SK-N-SH (cell line): Measurements from ENCODE around the gene ROR2. TPM values are rescaled to one million over a fixed set of nuclear protein-coding genes. Genes with fewer than 3 reads are reported as not detected.
"Not testable (repeated sequence)": the region's sequence is repeated elsewhere in the genome, so short reads cannot be mapped to it uniquely, and the experiment has no call there.

Source experiments
- CTCF ChIA-PET: fragments of 300-600, 350-600 bp; formaldehyde crosslinking; extraction: SDS; loops from one replicate; lab custom pipeline; 2021; lab: Yijun Ruan, JAX
- POLR2A ChIA-PET: fragments of 350-600 bp; sonication (Branson Sonifier 250); formaldehyde crosslinking; extraction: SDS; loops from one replicate; lab custom pipeline; 2020; ENCODE audit warnings: antibody characterized with exemption, inconsistent platforms; lab: Yijun Ruan, JAX
- DNase-seq: peaks from one replicate; pipeline ENCODE4 v3.0.0; 2012
- H2AFZ ChIP-seq: fragments of 200-600 bp; sonication (generic); 2 replicates; pipeline ENCODE4 v1.8.1; 2016; ENCODE audit warnings: antibody characterized with exemption, mild to moderate bottlenecking, low read depth
- H3F3A ChIP-seq: fragments of 200-600 bp; sonication (generic); replicated peaks from 2 replicates; pipeline ENCODE3; 2016; ENCODE audit warnings: antibody characterized with exemption, mild to moderate bottlenecking; ENCODE audit not compliant: insufficient read depth
- H3K27ac ChIP-seq, 2 experiments: fragments of 200-500 bp in 1 of 2; fragments of 200-600 bp in 1 of 2; sonication (Bioruptor generic) in 1 of 2; sonication (generic), shearing (Covaris generic) in 1 of 2; 2 replicates each; pipeline versions ENCODE4 v1.5.1 to v1.6.1; 2014 to 2016; ENCODE audit warnings: low read depth in 2 of 2, inconsistent platforms in 1 of 2, low read length in 1 of 2, mild to moderate bottlenecking in 1 of 2, mixed read lengths in 1 of 2
- H3K27me3 ChIP-seq: fragments of 200-600 bp; sonication (generic), shearing (Covaris generic); 2 replicates; pipeline ENCODE4 v1.6.1; 2016; ENCODE audit warnings: mixed run types; ENCODE audit not compliant: insufficient read depth
- H3K36me3 ChIP-seq, 2 experiments: fragments of 200-500 bp in 1 of 2; fragments of 200-600 bp in 1 of 2; sonication (Bioruptor generic) in 1 of 2; sonication (generic) in 1 of 2; replicated peaks in 1 of 2; 2 replicates each; pipeline versions ENCODE3 to v1.5.1; 2014 to 2016; ENCODE audit warnings: low read length in 1 of 2, mild to moderate bottlenecking in 1 of 2; ENCODE audit not compliant: insufficient read depth in 2 of 2, control insufficient read depth in 1 of 2
- H3K4me1 ChIP-seq, 2 experiments: fragments of 200-500 bp in 1 of 2; fragments of 200-600 bp in 1 of 2; sonication (Bioruptor generic) in 1 of 2; sonication (generic), shearing (Covaris generic) in 1 of 2; 2 replicates each; pipeline versions ENCODE4 v1.5.1 to v1.6.1; 2014 to 2016; ENCODE audit warnings: low read depth in 1 of 2, low read length in 1 of 2, mixed run types in 1 of 2; ENCODE audit not compliant: insufficient read depth in 2 of 2, control insufficient read depth in 1 of 2
- H3K4me2 ChIP-seq: fragments of 200-600 bp; sonication (generic), shearing (Covaris generic); 2 replicates; pipeline ENCODE4 v1.6.1; 2017; ENCODE audit warnings: mixed run types
- H3K4me3 ChIP-seq, 2 experiments: fragments of 200-500 bp in 1 of 2; fragments of 200-600 bp in 1 of 2; sonication (Bioruptor generic) in 1 of 2; sonication (generic), shearing (Covaris generic) in 1 of 2; 2 replicates each; pipeline versions ENCODE4 v1.5.1 to v1.8.1; 2014 to 2016; ENCODE audit warnings: low read depth in 2 of 2, inconsistent platforms in 1 of 2, low read length in 1 of 2, mild to moderate bottlenecking in 1 of 2, mixed read lengths in 1 of 2, moderate library complexity in 1 of 2
- H3K79me2 ChIP-seq: fragments of 200-600 bp; sonication (generic); 2 replicates; pipeline ENCODE4 v1.8.1; 2017; ENCODE audit warnings: mild to moderate bottlenecking; ENCODE audit not compliant: insufficient read depth
- H3K9ac ChIP-seq: fragments of 200-600 bp; sonication (generic); 2 replicates; pipeline ENCODE4 v1.6.1; 2017; ENCODE audit warnings: mixed run types
- H3K9me2 ChIP-seq: fragments of 200-600 bp; sonication (generic); 2 replicates; pipeline ENCODE4 v1.6.1; 2017; ENCODE audit warnings: mixed run types
- H3K9me3 ChIP-seq: fragments of 200-600 bp; sonication (generic); 2 replicates; pipeline ENCODE4 v1.6.1; 2017; ENCODE audit warnings: mixed run types, mild to moderate bottlenecking, moderate library complexity
- H4K20me1 ChIP-seq: fragments of 200-600 bp; sonication (generic); 2 replicates; pipeline ENCODE4 v1.6.1; 2017; ENCODE audit warnings: mild to moderate bottlenecking, mixed run types; ENCODE audit not compliant: insufficient read depth
- FOSL2 ChIP-seq: IDR thresholded peaks from 2 replicates; pipeline ENCODE4 v1.4.0; 2012; ENCODE audit warnings: low read depth, mild to moderate bottlenecking, moderate library complexity, borderline replicate concordance
- GATA2 ChIP-seq: sonication (generic); formaldehyde crosslinking; IDR thresholded peaks from 2 replicates; pipeline ENCODE4 v1.5.0; 2020; ENCODE audit warnings: mild to moderate bottlenecking, missing genetic modification reagents
- MEF2A ChIP-seq: IDR thresholded peaks from 2 replicates; pipeline ENCODE4 v1.4.0; 2012; ENCODE audit warnings: low read depth, borderline replicate concordance
- RAD21 ChIP-seq: IDR thresholded peaks from 2 replicates; pipeline ENCODE4 v1.6.1; 2012; ENCODE audit warnings: mild to moderate bottlenecking, low read length
- WGBS: methylation state at CpG from one replicate; pipeline ENCODE4 v1.1.6; 2017; ENCODE audit warnings: low lambda C conversion rate; 5-methylcytosine and 5-hydroxymethylcytosine counted together
- polyA plus RNA-seq, 3 experiments: library from polyadenylated mRNA; depleted of rRNA; stranded (reverse); fragments of >200 nt; gene quantifications; 2 replicates each; pipeline ENCODE4 v1.2.3, GENCODE V29; 2012
- TF ChIP-seq, protein P1 (sequence below): fragments of 200-600 bp; sonication (generic); IDR thresholded peaks from 2 replicates; pipeline ENCODE4 v1.6.1; 2017; ENCODE audit warnings: antibody characterized with exemption, mild to moderate bottlenecking, moderate library complexity
- TF ChIP-seq, protein P2 (sequence below): IDR thresholded peaks from 2 replicates; pipeline ENCODE4 v1.4.0; 2012; ENCODE audit warnings: low read depth
- TF ChIP-seq, protein P3 (sequence below): IDR thresholded peaks from 2 replicates; pipeline ENCODE4 v1.6.1; 2012; ENCODE audit warnings: mild to moderate bottlenecking, low read depth, low read length, moderate library complexity

Gene ROR2
- polyA plus RNA-seq, 1 of the 3 experiments (the other 2 are of a cell fraction) = 0.43 TPM

DNA sequence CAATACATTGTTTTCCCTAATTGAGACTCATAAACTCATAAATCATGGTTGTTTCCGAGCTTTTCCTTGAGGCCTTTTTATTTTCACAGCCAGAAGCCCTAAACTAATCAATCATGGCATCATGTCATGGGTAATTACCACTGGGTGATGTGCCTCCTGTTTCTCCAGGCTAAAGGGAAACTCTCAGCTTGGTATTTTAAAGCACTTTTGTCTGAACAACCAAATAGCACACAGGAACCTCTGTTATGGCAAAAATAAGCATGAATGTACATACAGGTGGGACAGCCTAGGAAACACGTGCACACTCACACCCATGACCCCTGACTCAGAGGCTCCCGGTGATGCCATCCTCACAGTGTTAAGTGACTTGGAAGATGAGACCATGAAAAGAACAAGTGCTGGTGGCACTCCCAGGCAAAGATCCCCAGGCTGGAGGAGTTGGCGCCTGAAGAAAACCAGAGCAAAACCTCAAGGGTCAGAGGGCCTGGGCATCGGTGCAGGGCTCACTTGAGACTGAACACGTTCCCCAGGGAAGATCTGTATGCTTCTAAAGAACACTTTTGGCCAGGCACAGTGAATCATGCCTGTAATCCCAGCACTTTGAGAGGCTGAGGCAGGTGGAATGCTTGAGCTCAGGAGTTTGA lies 154.3 kb downstream of the ROR2 start:
- 64% methylated on average over 6 of the region's 6 CpGs for WGBS
- H3K9ac ChIP-seq = no peak overlapping the region
- no peaks in the 10 kb centered on the region for H4K20me1 ChIP-seq
- no peaks in the 10 kb centered on the region for H3K27me3 ChIP-seq
- H3K9me3 ChIP-seq = no peaks in the 10 kb centered on the region
- no peak overlapping the region for H3K4me3 ChIP-seq
- no peak overlapping the region for H2AFZ ChIP-seq
- H3K27ac ChIP-seq = no peak overlapping the region
- ChIA-PET POLR2A (interaction anchor here (0.6 kb wide), 2 partner anchors 17 to 24 kb away, joined by 3 read pairs; no protein-coding TSS in a partner anchor), CTCF (interaction anchor here (0.6 to 3.0 kb wide), 4 partner anchors 15 to 154 kb away, joined by 3 to 16 read pairs (median 6); partner anchors contain the start of gene ROR2)
- no peak for DNase-seq
- H3K4me2 ChIP-seq = no peak overlapping the region
- H3K36me3 ChIP-seq = no peaks in the 10 kb centered on the region
- TF ChIP-seq, protein P1, sequence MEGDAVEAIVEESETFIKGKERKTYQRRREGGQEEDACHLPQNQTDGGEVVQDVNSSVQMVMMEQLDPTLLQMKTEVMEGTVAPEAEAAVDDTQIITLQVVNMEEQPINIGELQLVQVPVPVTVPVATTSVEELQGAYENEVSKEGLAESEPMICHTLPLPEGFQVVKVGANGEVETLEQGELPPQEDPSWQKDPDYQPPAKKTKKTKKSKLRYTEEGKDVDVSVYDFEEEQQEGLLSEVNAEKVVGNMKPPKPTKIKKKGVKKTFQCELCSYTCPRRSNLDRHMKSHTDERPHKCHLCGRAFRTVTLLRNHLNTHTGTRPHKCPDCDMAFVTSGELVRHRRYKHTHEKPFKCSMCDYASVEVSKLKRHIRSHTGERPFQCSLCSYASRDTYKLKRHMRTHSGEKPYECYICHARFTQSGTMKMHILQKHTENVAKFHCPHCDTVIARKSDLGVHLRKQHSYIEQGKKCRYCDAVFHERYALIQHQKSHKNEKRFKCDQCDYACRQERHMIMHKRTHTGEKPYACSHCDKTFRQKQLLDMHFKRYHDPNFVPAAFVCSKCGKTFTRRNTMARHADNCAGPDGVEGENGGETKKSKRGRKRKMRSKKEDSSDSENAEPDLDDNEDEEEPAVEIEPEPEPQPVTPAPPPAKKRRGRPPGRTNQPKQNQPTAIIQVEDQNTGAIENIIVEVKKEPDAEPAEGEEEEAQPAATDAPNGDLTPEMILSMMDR = no peak
- no peak for TF ChIP-seq RAD21
- TF ChIP-seq GATA2 (CRISPR knock-in tag) = no peak
- TF ChIP-seq, protein P2, sequence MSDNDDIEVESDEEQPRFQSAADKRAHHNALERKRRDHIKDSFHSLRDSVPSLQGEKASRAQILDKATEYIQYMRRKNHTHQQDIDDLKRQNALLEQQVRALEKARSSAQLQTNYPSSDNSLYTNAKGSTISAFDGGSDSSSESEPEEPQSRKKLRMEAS = no peak
- TF ChIP-seq, protein P3, sequence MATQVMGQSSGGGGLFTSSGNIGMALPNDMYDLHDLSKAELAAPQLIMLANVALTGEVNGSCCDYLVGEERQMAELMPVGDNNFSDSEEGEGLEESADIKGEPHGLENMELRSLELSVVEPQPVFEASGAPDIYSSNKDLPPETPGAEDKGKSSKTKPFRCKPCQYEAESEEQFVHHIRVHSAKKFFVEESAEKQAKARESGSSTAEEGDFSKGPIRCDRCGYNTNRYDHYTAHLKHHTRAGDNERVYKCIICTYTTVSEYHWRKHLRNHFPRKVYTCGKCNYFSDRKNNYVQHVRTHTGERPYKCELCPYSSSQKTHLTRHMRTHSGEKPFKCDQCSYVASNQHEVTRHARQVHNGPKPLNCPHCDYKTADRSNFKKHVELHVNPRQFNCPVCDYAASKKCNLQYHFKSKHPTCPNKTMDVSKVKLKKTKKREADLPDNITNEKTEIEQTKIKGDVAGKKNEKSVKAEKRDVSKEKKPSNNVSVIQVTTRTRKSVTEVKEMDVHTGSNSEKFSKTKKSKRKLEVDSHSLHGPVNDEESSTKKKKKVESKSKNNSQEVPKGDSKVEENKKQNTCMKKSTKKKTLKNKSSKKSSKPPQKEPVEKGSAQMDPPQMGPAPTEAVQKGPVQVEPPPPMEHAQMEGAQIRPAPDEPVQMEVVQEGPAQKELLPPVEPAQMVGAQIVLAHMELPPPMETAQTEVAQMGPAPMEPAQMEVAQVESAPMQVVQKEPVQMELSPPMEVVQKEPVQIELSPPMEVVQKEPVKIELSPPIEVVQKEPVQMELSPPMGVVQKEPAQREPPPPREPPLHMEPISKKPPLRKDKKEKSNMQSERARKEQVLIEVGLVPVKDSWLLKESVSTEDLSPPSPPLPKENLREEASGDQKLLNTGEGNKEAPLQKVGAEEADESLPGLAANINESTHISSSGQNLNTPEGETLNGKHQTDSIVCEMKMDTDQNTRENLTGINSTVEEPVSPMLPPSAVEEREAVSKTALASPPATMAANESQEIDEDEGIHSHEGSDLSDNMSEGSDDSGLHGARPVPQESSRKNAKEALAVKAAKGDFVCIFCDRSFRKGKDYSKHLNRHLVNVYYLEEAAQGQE = no peak
- no peak for TF ChIP-seq FOSL2
- no peak for TF ChIP-seq MEF2A
- H3K79me2 ChIP-seq = no peaks in the 10 kb centered on the region
- H3K4me1 ChIP-seq = peaks cover 0 to 14% of the 10 kb centered on the region in 2 experiments; a peak in 2 of 4 replicates
- no peaks in the 10 kb centered on the region for H3K9me2 ChIP-seq
- H3F3A ChIP-seq = no peaks in the 10 kb centered on the region

DNA sequence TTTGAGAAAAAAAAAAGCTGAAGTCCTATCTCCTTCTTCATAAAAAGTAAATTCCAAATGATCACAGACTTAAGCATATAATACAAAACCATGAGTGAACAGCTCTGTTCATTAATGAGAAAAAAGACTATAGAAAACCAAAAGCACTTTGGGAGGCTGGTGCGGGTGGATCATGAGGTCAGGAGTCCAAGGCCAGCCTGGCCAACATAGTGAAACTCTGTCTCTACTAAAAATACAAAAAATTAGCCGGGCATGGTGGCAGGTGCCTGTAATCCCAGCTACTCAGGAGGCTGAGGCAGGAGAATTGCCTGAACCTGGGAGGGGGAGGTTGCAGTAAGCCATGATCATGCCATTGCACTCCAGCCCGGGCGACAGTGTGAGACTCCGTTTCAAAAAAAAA lies 156.7 kb downstream of the ROR2 start:
- DNase-seq, POLR2A ChIA-PET, H3K9ac ChIP-seq, H3K79me2 ChIP-seq, H3K4me3 ChIP-seq, H3K4me1 ChIP-seq, H3K36me3 ChIP-seq, H3K27ac ChIP-seq, H3K4me2 ChIP-seq, H3K9me2 ChIP-seq, H3K9me3 ChIP-seq, H3F3A ChIP-seq, H4K20me1 ChIP-seq, H2AFZ ChIP-seq, H3K27me3 ChIP-seq: not testable (repeated sequence)
- 83% methylated on average over 5 of the region's 5 CpGs for WGBS
- CTCF ChIA-PET = interaction anchor here (1.2 to 3.0 kb wide), 3 partner anchors 17 to 157 kb away, joined by 3 to 16 read pairs (median 4); partner anchors contain the start of gene ROR2
